Fibroblast of lung (primary cell): Measurements from ENCODE around the gene BUB1B. TPM values are rescaled to one million over a fixed set of nuclear protein-coding genes. Genes with fewer than 3 reads are reported as not detected.

Experiments used
- DNase-seq, 2 donors: peaks; one replicate each; pipeline versions ENCODE4 v3.0.0 to v3.0.0-alpha.2; 2010; ENCODE audit warnings: low read depth in 2 of 2
- H2AFZ ChIP-seq: 2 replicates; pipeline ENCODE4 v1.5.1; 2012; ENCODE audit warnings: low read length, control low read depth, inconsistent platforms
- H3K27ac ChIP-seq: 2 replicates; pipeline ENCODE4 v1.5.1; 2011; ENCODE audit warnings: low read length, control low read depth; ENCODE audit not compliant: insufficient read depth
- H3K27me3 ChIP-seq: 2 replicates; pipeline ENCODE4 v1.5.1; 2011; ENCODE audit warnings: mild to moderate bottlenecking, low read length; ENCODE audit not compliant: control insufficient read depth, insufficient read depth
- H3K36me3 ChIP-seq: 2 replicates; pipeline ENCODE4 v1.5.1; 2011; ENCODE audit warnings: low read length; ENCODE audit not compliant: control insufficient read depth, insufficient read depth
- H3K4me1 ChIP-seq: 2 replicates; pipeline ENCODE4 v1.5.1; 2011; ENCODE audit warnings: low read length; ENCODE audit not compliant: control insufficient read depth, insufficient read depth; ENCODE audit errors: extremely low read depth
- H3K4me2 ChIP-seq: 2 replicates; pipeline ENCODE4 v1.5.1; 2011; ENCODE audit warnings: low read length, control low read depth; ENCODE audit not compliant: insufficient read depth; ENCODE audit errors: extremely low read depth
- H3K4me3 ChIP-seq, 4 experiments: fragments of 200-600 bp in 1 of 4; sonication (generic) in 1 of 4; replicated peaks in 1 of 4; 2 replicates each; pipeline ENCODE4 v1.5.1; 2011 to 2016; ENCODE audit warnings: low read length in 4 of 4, low read depth in 3 of 4, mild to moderate bottlenecking in 3 of 4, control low read depth in 2 of 4, inconsistent platforms in 1 of 4, mixed read lengths in 1 of 4; ENCODE audit not compliant: insufficient read depth in 1 of 4; ENCODE audit errors: control extremely low read depth in 1 of 4
- H3K79me2 ChIP-seq: 2 replicates; pipeline ENCODE4 v1.5.1; 2012; ENCODE audit warnings: mild to moderate bottlenecking, low read length, inconsistent platforms; ENCODE audit not compliant: control insufficient read depth, insufficient read depth
- H3K9ac ChIP-seq: 2 replicates; pipeline ENCODE4 v1.5.1; 2011; ENCODE audit warnings: mild to moderate bottlenecking, low read length, control low read depth; ENCODE audit not compliant: insufficient read depth
- H3K9me3 ChIP-seq: 2 replicates; pipeline ENCODE4 v1.5.1; 2012; ENCODE audit warnings: low read depth, low read length; ENCODE audit not compliant: control insufficient read depth, insufficient read depth
- H4K20me1 ChIP-seq: 2 replicates; pipeline ENCODE4 v1.5.1; 2011; ENCODE audit warnings: low read length; ENCODE audit not compliant: control insufficient read depth, insufficient read depth; ENCODE audit errors: extremely low read depth
- EZH2 ChIP-seq: IDR thresholded peaks from 2 replicates; pipeline ENCODE4 v1.5.1; 2012; ENCODE audit warnings: low read length, control low read depth, mild to moderate bottlenecking; ENCODE audit errors: missing control alignments
- polyA plus RNA-seq, 2 donors: library from polyadenylated mRNA; depleted of rRNA in 1 of 2; stranded (reverse) in 1 of 2; unstranded in 1 of 2; fragments of >200 nt; gene quantifications; 2 replicates each; pipeline ENCODE4 v1.2.1, GENCODE V29; 2011 to 2012; ENCODE audit warnings: missing spikeins in 1 of 2
- total RNA-seq: library from RNA; depleted of rRNA; stranded (reverse); fragments of >200 nt; gene quantifications from 2 replicates; pipeline ENCODE4 v1.2.1, GENCODE V29; 2014
- TF ChIP-seq, protein P1 (sequence below), 2 donors: IDR thresholded peaks in 1 of 2; conservative IDR thresholded peaks in 1 of 2; 1 replicate in 1 of 2; 2 replicates in 1 of 2; pipeline ENCODE4 v1.5.1; 2011 to 2012; ENCODE audit warnings: low read length in 2 of 2, control low read depth in 1 of 2, inconsistent platforms in 1 of 2, low read depth in 1 of 2, mild to moderate bottlenecking in 1 of 2

Gene BUB1B
- total and polyA plus RNA-seq, 2 donors (not counting 1 experiment from before 2014, with no cell fraction given) = 5.4 to 6.9 TPM

DNA sequence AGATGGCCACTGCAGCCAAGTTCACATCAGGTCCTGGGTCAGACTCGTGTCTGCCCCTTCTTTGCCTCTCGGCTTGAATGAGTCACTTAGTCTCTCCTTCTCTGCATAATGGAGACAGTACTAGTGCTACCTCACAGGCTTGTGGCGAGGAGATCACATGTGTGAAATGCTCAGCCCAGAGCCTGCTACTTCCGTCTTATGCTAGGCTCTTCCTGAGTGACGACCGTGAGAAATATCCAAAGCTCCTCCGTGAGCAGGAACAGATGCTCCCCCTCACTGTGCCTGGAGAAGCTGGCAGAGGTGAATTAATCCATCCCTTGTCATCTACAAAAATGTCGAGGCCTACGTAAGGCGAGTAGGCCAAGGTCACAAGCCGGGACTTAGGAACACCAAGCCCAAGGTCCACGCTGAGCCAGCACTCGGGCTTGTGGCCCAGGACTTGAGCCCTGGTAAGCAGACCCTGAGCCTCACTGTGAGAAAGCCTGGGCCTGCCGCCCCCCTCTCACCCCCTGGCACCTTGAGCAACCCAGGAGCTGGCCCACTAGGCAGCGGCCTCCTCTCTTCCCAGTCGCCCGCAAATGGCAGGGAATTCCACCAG, 95.9 kb downstream of the BUB1B start:
- no peak overlapping the region for H2AFZ ChIP-seq
- H3K36me3 ChIP-seq = no peaks in the 10 kb centered on the region
- TF ChIP-seq, protein P1, sequence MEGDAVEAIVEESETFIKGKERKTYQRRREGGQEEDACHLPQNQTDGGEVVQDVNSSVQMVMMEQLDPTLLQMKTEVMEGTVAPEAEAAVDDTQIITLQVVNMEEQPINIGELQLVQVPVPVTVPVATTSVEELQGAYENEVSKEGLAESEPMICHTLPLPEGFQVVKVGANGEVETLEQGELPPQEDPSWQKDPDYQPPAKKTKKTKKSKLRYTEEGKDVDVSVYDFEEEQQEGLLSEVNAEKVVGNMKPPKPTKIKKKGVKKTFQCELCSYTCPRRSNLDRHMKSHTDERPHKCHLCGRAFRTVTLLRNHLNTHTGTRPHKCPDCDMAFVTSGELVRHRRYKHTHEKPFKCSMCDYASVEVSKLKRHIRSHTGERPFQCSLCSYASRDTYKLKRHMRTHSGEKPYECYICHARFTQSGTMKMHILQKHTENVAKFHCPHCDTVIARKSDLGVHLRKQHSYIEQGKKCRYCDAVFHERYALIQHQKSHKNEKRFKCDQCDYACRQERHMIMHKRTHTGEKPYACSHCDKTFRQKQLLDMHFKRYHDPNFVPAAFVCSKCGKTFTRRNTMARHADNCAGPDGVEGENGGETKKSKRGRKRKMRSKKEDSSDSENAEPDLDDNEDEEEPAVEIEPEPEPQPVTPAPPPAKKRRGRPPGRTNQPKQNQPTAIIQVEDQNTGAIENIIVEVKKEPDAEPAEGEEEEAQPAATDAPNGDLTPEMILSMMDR (conservative IDR thresholded peaks at IDR 0.05 in 1 of 2, IDR thresholded peaks at IDR 0.05 in 1 of 2; ENCODE audit: low read depth in 1 of 2, low read length in 2 of 2) = no peak
- TF ChIP-seq EZH2 = no peak
- H3K9ac ChIP-seq = no peak overlapping the region
- DNase-seq = peak in 1 of 2 donors; percentile 66
- no peaks in the 10 kb centered on the region for H3K4me1 ChIP-seq
- H3K27ac ChIP-seq = no peak overlapping the region
- no peaks in the 10 kb centered on the region for H3K9me3 ChIP-seq
- H3K27me3 ChIP-seq = peaks cover 30% of the 10 kb centered on the region
- no peaks in the 10 kb centered on the region for H4K20me1 ChIP-seq
- H3K4me2 ChIP-seq = no peak overlapping the region
- H3K4me3 ChIP-seq = no peak overlapping the region
- H3K79me2 ChIP-seq = no peaks in the 10 kb centered on the region

DNA sequence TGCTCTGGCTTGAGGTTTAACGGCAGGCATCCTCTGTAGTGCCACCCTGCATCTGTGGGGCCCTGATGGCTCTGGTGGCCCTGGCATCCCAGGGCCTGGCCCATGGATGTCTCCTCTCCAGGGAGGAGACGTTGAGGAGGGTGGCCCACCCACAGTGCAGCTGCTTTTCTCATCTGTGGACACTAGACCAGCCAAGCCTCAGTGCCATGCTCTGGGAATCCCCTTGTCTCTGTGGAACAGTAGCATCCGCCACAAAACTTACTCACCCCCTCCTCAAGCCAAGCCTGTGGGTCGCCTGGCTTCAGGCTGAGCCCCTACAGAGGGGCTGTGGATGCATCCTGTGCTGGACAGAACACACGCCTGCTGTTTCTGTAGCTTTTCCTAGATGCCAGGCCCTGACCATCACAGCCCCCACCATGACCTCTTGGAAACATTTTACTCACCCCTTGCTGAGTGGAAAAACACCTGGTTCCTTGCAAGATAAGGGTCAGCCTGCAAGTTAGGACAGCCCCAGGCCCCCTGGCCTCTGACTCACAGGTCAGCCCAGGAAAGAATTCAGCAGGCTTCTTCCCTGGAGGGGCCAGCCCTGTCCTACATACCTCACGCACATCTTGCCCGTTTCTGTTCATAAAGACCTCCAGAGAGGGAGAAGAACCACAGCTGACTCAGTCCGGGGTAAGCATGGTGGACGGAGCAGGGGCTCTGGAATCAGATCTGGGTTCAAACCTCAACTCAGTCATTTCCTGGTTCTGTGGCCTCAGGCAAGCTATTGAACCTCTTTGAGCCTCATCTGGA, 97.0 kb downstream of the BUB1B start:
- Histone ChIP-seq H3K79me2 (no peaks in the 10 kb centered on the region), H3K27me3 (peaks cover 19% of the 10 kb centered on the region), H2AFZ (no peak overlapping the region), H4K20me1 (no peaks in the 10 kb centered on the region), H3K27ac (no peak overlapping the region), H3K4me2 (no peak overlapping the region), H3K36me3 (no peaks in the 10 kb centered on the region), H3K4me1 (no peaks in the 10 kb centered on the region), H3K4me3 (no peak overlapping the region), H3K9me3 (no peaks in the 10 kb centered on the region), H3K9ac (no peak overlapping the region)
- DNase-seq = peak in 1 of 2 donors; percentile 27
- TF ChIP-seq EZH2 = no peak
- TF ChIP-seq, protein P1 (conservative IDR thresholded peaks at IDR 0.05 in 1 of 2, IDR thresholded peaks at IDR 0.05 in 1 of 2; ENCODE audit: low read depth in 1 of 2, low read length in 2 of 2) = no peak

DNA sequence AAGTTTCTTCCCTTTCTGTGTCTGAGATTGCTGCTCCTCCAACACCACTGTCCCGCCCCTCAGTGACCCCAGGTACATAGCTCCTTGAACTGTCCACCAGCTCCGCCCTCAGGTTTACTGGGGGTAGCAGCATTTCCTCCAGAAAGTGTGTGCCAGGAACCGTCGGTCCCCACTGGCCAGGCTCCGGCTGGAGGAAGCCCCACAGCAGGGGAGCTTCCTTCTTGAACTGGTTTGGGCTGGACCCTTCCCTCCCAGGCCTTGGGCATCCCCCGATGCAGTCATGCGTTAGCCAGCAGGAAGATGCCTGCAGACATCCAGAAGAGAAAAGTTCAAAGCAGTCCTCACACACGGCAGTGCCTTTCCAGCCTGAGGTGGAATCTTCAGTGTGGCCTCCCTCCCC, 97.7 kb downstream of the BUB1B start:
- no peak overlapping the region for H3K27ac ChIP-seq
- no peak overlapping the region for H3K4me2 ChIP-seq
- H3K36me3 ChIP-seq = no peaks in the 10 kb centered on the region
- no peak overlapping the region for H3K9ac ChIP-seq
- DNase-seq = no peak
- no peak overlapping the region for H3K4me3 ChIP-seq
- TF ChIP-seq EZH2 = no peak
- TF ChIP-seq, protein P1 (conservative IDR thresholded peaks at IDR 0.05 in 1 of 2, IDR thresholded peaks at IDR 0.05 in 1 of 2; ENCODE audit: low read depth in 1 of 2, low read length in 2 of 2) = no peak
- no peaks in the 10 kb centered on the region for H4K20me1 ChIP-seq
- H3K27me3 ChIP-seq = peaks cover 12% of the 10 kb centered on the region
- no peak overlapping the region for H2AFZ ChIP-seq
- H3K9me3 ChIP-seq = no peaks in the 10 kb centered on the region
- H3K4me1 ChIP-seq = no peaks in the 10 kb centered on the region
- no peaks in the 10 kb centered on the region for H3K79me2 ChIP-seq
